Stimulated activated CD8-positive, alpha-beta memory T cell treated with anti-CD3 and anti-CD28 coated beads, Interleukin-12 subunit alpha, Interleukin-12 subunit beta, amount 100 ng/mL, for 1 hour (primary cell): ENCODE results near the gene GALNT9.

Source experiments
- DNase-seq: peaks from one replicate; pipeline ENCODE4 v3.0.0-alpha.2; 2020; ENCODE audit warnings: low read depth

The GALNT9 gene

GRCh38 chr12:132292328-132293319 is 36.8 kb downstream of the GALNT9 start:
- DNase-seq: no peak

GRCh38 chr12:132291402-132292175 is 37.8 kb downstream of the GALNT9 start:
- no peak for DNase-seq

- no peak for DNase-seq
Observed at GRCh38 chr12:132290203-132290540, 39.2 kb downstream of the GALNT9 start.

DNA sequence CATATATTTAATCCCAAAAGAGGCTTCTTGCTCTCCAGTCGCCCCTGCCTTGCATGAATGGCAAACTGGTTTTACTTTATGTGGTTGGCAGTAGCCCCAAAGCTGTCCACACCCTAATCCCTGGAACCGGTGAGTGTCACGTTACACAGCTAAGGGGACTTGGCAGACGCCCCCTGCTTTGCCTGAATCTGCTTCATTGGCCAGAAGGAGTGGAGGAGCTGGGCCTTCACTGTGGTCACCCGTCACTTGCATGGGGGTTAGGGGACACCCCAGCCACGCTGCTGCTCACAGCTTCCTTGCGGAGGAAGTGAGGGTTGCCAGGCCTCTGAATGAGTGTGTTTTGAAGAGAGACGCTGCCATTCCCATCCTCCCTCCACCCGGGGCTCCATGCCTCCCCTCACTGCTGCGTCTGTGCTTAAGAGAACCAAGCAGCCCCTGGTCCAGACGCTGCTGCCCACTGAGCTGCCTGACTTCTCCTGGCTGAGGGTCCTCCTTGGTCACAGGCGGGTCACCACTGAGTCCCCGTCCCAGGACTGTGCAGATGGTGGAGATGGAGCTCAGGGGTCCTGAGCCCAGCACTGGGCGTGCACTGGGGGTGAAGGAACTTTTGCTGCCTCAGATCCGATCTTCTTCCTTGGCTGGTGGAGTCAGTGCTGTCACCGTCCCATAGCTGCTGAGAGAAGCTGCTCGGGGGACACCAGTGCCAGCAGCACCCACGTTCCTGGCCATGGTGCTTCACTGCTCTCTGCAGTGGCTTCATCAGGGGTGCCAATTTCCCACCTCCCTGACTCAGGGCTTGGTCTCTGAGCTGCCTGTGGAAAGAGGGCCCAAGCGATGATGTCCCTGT is 39.8 kb downstream of the GALNT9 start:
- DNase-seq: no peak

DNA sequence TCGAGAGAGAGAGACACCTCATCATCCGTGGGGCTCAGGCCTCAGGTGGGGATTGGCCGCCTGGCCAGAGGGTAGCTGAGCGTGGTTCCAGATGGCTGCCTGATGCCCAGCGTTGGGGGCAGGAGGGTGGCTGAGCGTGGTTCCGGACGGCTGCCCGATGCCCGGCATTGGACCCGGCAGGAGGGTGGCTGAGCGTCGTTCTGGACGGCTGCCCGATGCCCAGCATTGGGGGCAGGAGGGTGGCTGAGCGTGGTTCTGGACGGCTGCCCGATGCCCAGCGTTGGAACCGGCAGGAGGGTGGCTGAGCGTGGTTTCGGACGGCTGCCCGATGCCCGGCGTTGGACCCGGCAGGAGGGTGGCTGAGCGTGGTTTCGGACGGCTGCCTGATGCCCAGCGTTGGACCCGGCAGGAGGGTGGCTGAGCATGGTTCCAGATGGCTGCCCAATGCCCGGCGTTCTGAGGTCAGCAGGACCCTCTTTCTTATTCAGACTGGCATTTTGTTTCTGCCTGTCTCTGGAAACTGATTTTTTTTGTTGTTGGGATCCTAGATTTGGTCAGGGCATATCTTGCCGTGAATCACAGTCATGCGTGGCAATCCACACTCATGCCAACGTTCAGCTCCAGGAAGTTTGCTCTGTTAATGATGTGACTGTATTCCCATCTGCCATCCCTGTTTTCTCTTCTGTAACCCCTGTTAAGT is 40.7 kb downstream of the GALNT9 start:
- DNase-seq: no peak

- DNase-seq: no peak
Observed at GRCh38 chr12:132287391-132288238, 41.8 kb downstream of the GALNT9 start.

- no peak for DNase-seq
Observed at GRCh38 chr12:132286912-132287311, 42.5 kb downstream of the GALNT9 start.

DNA sequence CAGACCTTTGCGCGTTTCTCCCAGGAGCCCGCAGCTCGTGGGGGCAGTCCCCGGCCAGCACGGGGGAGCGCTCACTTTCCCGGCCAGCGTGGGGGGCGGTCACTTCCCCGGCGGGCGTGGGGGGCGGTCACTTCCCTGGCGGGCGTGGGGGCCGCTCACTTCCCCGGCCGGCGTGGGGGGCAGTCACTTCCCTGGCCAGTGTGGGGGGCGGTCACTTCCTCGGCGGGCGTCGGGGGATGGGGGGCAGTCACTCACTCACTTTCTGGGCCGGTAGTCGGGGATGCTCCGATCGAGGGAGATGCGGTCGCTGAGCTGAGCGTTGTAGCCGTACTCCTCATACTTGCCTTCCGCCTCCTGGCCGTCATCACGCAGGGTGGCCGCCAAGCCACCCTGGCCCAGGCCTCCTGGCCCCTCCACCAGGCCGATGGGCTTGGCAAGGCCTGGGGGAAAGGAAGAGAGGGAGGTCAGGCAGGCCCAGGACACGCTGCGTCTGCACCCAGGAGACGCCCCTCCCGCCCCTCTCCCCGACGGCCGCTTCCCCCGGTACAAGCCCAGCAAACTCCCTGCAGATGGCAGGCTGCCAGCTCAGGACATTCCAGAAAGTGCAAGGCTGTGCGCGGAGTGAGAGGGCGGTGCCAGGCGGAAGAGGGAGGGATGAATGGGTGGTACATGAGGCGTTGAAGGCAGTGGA is 43.3 kb downstream of the GALNT9 start:
- no peak for DNase-seq

GRCh38 chr12:132284827-132285741 is 44.3 kb downstream of the GALNT9 start:
- DNase-seq: no peak

DNA sequence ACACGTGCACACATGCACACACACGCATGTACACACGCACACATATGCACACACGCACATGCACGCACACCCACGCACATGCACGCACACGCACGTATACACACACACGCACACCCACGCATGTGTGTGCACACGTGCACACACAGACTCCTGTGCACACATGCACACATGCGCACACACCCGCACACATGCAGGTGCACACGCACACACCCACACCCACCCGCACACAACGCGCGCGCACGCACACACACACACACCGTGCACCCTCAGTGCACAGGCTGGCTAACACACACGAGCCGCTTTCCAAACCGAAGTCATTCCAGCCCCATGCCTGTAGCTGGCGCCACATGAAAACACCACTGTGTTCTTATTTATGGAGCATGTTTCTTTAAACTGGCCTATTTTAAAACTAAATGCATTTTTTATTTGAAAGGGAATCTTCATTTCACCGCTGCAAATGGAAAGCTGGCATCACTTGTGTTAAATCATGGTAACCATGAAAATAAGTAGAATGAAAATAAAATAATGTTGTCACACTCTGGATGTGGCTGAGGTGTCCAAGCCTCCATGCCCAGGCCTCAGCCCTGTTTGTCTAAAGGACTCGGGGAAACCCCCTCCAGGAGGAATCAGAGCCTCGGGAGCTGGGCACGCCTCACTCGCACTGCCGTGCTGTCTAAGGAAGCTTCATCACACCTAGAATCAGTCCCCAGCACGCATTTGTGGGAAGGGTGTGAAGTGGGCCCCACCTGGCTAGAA is 45.1 kb downstream of the GALNT9 start:
- DNase-seq: no peak

DNA sequence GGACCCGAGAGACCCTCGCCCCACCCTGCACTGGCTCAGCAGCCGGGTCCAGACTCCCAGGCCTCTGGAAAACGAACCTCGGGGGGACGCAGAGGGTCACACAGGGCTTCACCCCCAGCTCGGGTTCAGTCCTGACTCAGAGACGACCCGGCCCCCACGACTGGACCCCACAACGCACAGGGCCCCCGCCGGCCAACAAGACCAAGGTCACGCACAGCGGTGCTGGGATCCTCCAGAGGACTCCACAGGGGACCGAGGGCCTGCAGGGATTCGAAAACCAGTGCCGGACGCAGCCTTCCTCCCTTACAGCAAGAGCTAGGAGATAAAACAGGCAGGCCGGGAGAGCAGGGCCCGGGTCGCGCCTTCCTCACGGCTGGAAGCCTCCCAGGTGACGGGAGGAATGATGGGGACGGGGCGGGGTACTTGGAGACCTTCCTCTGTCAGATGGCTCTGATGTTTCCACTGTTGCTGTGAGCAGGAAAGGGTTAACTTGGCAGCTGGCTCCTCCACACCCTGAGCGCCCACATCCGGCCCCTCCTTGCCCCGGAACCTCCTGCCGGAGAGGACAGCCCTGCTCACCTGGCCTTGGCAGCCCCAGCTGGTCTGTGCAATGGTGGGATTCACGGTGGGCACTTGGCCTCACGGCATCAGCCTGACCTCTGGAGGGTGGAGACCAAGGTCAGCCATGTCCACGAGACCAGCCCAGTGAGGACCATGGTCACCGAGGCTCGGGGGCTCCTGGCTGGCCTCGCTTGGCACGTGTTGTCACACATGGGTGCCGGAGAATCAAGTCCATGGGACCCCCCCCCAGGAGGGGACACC is 46.2 kb downstream of the GALNT9 start:
- no peak for DNase-seq

DNA sequence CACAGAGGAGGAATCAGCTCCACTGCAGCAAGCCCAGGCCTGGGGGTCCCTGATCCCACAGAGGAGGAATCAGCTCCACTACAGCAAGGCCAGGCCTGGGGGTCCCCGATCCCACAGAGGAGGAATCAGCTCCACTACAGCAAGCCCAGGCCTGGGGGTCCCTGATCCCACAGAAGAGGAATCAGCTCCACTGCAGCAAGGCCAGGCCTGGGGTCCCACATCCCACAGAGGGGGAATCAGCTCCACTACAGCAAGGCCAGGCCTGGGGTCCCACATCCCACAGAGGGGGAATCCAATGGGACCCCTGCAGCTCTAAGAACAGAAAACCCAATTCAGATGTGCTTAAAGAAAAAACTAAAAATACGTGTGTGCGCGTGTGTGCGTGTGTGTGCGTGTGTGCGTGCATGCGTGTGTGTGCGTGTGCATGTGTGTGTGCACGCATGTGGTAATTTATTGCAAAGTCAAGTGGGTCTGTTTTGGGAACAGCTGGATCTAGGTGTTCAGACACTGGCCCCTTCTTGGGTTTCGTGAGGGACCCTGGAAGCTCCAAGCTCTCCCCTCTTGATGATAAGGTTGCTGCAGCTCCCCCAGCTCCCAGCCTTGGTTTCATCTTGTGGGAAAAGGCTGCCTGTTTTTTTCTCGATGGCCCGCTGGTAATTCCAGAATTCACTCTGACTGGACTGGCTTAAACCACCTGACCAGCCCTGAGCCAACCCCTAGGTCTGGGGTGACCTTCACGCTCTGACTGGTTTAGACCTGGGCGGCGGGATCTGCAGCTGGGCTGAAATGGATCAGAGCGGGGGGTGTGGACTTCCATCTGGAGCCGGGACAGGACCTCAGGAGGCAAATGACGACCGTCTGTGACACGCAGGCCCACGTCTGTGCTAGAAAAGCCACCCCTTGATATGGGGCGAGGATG is 47.1 kb downstream of the GALNT9 start:
- no peak for DNase-seq

GRCh38 chr12:132281038-132281437 is 48.4 kb downstream of the GALNT9 start:
- no peak for DNase-seq

DNA sequence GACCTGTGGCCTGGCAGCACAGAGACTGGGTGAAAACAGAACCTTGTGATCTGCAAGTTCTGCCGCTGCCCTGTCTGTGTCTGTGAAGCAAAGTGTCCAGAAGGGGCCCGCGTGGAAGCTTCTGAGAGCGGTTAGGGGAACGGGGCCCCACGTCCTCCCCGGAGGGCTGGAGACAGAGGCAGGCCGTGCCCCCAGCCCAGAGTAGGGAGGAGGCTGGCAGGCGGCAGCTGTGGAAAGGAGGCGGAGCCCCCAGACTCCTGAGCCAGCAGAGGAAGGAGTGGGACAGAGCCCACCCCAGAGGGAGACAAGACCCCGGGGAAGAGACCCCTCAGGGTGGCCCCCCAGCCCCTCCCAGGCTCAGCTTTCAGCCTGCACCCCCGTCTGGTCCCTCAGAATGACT is 49.0 kb downstream of the GALNT9 start:
- DNase-seq: no peak

DNA sequence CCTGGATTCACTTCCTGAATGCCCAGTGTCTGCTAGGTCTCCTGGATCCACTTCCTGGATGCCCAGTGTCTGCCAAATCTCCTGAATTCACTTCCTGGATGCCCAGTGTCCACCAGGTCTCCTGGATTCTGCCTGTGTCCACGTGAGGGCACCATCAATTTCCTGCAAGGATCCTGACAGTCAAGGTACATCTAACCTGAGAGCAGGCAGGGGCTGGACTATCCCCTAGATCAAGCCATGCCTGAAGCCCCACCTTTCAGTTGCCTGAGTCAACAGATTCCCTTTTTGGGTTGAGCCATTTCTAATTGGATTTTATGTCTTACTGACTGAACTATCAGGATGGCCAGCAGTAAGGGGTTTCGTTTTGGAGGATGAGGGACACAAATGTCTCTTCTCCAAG is 49.5 kb downstream of the GALNT9 start:
- DNase-seq: no peak

DNA sequence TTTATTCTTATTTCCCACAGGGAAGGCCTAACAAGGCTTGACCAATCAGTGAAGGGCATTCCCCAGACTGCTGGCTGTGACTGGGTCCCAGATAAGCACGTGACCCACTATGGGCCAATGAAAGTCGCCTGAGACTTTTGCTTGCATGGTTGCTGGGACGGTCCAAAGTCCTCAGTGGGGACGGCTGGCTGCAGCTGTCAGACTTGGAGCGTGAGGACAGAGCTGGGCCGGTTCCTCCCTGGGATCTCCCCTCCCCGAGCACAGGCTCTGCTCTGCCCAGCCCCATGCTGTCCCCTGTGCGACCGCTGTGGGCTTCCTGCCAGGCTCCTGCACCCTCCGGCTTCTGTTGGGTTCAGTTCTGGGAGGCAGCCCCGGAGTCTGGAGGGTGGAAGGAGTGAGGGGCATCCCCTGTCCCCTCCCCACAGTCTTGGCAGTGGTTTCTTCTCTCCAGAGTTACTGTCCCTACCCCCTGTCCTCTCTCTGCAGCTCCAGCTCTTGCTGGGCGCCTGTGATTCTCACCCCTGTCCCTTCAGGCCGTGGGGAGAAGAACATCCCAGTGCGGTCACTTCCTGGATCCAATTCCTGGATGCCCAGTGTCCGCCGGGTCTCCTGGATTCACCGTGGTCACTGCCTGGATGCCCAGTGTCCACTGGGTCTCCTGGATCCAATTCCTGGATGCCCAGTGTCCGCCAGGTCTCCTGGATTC is 50.1 kb downstream of the GALNT9 start:
- DNase-seq: no peak
